KOPT-K1 (cell line): ENCODE measurements around the gene NAT16.
"Not testable (repeated sequence)": the region's sequence is repeated elsewhere in the genome, so short reads cannot be mapped to it uniquely, and the experiment has no call there.

ENCODE experiments used
- H3K27ac ChIP-seq: fragments of 200-600 bp; sonication (generic); 2 replicates; pipeline ENCODE4 v1.5.1; 2016; ENCODE audit warnings: antibody characterized with exemption, mild to moderate bottlenecking, low read depth, low read length; ENCODE audit not compliant: poor library complexity, severe bottlenecking
- H3K36me3 ChIP-seq: fragments of 200-600 bp; sonication (generic); 2 replicates; pipeline ENCODE4 v1.5.1; 2017; ENCODE audit warnings: antibody characterized with exemption, mild to moderate bottlenecking, low read length, moderate library complexity; ENCODE audit not compliant: insufficient read depth
- H3K9me3 ChIP-seq: fragments of 200-600 bp; sonication (generic); 2 replicates; pipeline ENCODE4 v1.5.1; 2017; ENCODE audit warnings: antibody characterized with exemption, low read length, mild to moderate bottlenecking; ENCODE audit not compliant: insufficient read depth, poor library complexity, severe bottlenecking

NAT16 gene

DNA sequence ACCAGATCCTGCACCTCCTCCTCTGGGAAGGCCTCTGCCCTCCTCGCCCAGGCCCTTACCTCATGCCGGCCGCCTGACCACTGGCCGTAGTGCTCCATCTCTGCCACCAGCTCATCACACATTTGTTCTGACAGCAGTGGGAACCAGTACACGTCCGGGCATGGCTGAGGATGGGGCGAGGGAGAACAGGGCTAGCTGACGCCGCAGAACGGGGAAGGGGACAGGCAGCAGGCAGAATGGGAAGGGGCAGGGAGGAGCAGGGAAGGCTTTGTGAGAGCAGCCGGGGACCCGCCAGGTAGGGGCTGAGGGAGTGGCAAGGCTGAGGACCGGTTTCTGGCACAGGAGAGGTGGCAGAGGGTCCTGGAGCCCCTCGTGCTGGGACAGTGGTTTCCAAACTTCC is 28.7 kb upstream of the NAT16 start:
- H3K36me3 ChIP-seq, result no peaks in the 10 kb centered on the region
- no peaks in the 10 kb centered on the region for H3K9me3 ChIP-seq
- no peak overlapping the region for H3K27ac ChIP-seq

- H3K9me3 ChIP-seq, result no peaks in the 10 kb centered on the region
- H3K36me3 ChIP-seq, result no peaks in the 10 kb centered on the region
- H3K27ac ChIP-seq, result no peak overlapping the region
Observed at GRCh38 chr7:101207459-101207858, 27.4 kb upstream of the NAT16 start.

DNA sequence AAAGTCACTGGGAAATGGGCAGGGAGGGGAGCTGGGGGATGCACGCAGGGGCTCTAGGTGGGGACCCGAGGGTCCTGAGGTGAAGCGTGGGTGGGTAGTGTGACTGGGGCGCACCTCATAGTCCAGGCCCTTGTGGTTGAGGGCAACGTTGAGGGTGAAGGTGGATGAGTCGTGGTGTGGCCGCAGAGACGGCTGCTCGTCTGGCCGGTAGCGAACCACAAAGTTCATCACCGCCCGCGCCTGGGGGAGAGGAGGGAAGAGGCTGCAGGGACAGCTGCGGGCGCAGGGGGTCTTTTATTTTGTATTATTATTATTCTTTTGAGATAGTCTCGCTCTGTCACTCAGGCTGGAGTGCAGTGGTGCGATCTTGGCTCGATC is 26.6 kb upstream of the NAT16 start:
- no peaks in the 10 kb centered on the region for H3K9me3 ChIP-seq
- H3K27ac ChIP-seq, result no peak overlapping the region
- no peaks in the 10 kb centered on the region for H3K36me3 ChIP-seq

DNA sequence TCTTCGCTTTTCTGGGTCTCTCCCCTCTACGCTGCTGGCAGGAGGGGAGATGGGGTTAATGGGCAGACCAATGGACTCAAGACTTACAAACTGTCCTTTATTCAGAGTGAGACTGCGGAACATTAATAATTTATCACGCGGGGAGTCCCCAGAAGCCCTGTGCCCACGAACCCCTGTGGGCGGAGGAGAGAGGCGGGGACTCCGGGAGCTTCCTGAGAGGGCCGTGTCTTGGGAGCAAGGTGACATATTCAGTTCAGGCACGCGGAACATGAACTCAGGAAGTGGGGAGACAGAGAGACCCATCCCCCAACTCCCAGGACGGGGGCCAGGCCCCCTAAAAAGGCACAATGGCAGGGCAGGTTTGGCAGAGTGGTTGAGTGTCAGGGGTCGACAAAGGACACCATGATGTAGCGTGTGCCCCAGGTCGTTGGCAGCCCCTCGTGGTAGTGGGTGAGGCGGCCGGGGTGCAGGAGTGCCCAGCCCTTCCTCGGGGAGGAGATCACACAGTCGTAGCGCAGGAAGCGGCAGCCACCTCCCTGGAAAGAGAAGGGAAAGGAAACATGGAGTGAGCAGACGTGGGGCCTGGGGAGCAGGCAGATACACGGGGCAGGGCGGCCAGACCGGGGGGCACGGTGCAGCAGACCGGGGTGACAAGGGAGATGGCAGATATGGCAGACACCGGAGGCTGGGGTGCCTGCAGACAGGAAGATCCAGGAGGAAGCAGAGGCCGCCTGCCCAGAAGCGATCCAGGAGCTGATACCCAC is 26.0 kb upstream of the NAT16 start:
- Histone ChIP-seq H3K27ac (no peak overlapping the region), H3K36me3 (no peaks in the 10 kb centered on the region), H3K9me3 (no peaks in the 10 kb centered on the region)

DNA sequence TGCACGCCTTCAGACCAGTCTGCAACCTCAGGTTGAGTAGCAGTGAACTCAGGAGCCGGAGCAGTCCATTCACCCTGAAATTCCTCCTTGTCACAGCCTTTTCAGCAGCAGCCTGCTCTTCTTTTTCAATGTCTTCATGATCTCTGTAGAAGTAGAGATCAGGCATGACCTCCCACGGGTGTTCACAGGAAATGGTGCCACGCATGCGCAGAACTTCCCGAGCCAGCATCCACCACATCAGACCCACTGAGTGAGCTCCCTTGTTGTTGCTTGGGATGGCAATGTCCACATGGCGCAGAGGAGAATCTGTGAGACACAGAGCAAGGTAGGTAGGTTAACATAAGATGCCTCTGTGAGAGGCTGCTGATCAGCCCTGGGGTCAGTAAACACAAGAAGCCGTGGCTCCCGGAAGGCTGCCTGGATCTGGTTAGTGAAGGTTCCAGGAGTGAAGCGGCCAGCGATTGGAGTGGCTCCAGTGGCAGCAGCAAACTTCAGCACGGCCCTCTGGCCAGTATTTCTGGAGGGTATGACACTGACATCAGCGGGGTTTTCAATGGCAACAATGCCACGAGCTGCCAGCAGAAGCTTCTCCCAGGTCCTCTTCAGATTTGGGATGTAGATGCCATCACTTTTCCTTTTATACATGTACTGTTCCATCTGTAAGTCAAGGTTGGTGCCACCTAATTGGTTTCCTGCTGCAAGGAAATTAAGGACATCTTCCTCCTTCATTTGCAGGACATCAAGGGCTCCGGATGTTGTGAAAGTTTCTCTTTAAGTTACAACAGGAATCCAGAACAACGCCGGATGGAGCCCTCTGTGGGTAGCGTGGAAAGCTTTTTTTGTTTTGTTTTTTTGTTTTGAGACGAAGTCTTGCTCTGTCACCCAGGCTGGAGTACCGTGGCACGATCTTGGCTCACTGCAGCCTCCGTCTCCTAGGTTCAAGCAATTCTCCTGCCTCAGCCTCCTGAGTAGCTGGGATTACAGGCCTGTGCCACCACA is 23.9 kb upstream of the NAT16 start:
- not testable (repeated sequence) for H3K36me3 ChIP-seq

DNA sequence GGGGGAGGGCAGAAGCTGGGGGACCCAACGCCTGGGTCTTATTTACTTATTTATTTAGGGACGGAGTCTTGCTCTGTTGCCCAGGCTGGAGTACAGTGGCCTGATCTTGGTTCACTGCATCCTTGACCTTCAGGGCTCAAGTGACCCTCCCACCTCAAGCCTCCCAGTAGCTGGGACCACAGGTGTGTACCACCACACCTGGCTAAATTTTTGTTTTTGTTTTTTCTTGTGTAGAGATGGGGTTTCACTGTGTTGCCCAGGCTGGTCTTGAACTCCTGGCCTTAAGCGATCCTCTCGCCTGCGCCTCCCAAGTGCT is 22.5 kb upstream of the NAT16 start:
- Histone ChIP-seq H3K9me3 (no peaks in the 10 kb centered on the region), H3K27ac (no peak overlapping the region), H3K36me3 (no peaks in the 10 kb centered on the region)

More for the DNA sequence above, 23.9 kb upstream of the NAT16 start:
- not testable (repeated sequence) for H3K27ac ChIP-seq, H3K9me3 ChIP-seq

DNA sequence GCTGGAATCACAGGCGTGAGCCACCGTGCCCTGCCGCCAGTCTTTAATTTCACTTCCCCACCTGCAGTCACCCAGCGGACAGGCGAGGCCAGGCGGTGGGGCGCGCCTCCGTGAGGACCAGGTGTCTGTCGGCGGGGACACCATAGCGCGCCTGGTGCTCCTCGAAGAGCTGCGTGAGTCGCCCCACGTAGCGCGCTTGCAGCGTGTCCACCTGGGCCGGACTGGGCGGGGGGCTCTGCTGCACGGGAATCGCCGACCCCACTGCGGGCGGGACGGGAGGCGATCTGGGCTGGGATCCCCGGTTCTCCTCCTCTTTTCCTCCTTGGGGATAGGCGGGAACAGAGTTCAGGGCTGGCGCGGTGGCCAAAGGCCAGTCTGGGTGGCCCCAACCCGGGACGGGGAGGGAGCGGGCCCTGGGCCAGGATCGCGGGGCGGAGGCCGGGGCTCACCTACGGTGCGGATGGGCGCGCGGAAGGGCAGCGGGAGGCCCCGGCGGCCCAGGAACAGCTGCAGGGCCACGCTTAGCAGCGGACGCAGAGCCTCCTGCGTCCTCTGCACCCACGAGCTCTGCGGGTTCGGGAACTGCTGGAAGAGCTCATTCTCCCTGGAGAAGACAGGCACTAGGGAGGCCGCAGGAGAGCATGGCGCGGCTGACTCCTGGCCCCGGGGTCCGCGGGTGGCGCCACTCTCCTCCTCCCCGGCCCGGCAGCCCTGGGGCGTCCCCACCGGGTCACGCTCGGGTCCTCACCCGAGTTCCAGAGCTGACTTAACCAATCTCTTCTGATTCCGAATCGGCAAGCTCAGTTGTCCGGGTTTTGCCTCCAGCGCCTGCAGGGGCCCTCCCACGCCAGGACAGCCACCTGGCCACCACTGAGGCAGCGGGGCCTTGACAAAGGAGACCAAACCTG is 21.9 kb upstream of the NAT16 start:
- Histone ChIP-seq H3K27ac (no peak overlapping the region), H3K36me3 (no peaks in the 10 kb centered on the region), H3K9me3 (no peaks in the 10 kb centered on the region)

DNA sequence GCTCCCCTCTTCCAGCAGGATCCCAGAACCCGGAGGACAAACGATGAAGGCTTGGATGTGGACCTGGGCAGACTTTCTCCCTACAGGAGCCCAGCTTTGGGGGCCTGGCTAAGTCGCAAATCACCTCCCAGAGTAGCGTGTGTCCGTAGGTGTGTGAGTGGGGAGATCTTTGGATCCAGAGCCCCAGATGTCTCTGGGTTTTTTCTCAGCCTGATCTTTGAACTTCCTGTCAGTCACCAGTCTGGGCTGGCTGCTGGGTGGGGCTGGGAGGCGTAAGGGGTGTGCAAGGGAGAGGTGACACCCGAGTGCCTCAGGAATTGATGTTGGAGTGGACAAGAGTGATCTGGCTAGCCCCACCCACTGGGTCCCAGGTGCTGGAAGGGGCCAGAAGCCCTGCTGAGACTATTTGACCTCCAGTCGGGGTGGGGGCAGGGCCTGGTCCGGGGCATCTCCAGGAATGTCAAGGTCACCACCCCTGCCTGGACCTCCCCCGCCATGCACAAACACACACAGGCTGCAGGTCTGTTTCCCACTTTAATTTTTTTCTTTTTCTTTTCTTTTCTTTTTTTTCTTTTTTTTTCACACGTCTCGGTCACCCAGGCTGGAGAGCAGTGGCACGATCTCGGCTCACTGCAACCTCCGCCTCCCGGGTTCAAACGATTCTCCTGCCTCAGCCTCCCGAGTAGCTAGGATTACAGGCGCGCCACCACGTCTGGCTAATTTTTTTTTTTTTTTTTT is 20.9 kb upstream of the NAT16 start, which contains the start of gene MOGAT3:
Gene MOGAT3 (minus strand): TSS at position 175 of the 738 bp plus-strand sequence. CDS start 182 bp downstream, outside the sequence.
- Histone ChIP-seq H3K36me3 (no peaks in the 10 kb centered on the region), H3K27ac (no peak within 1 kb of the TSS), H3K9me3 (no peaks in the 10 kb centered on the region)

- Histone ChIP-seq H3K27ac (no peak overlapping the region), H3K36me3 (no peaks in the 10 kb centered on the region), H3K9me3 (no peaks in the 10 kb centered on the region)
Observed at GRCh38 chr7:101200504-101200861, 20.4 kb upstream of the NAT16 start.

DNA sequence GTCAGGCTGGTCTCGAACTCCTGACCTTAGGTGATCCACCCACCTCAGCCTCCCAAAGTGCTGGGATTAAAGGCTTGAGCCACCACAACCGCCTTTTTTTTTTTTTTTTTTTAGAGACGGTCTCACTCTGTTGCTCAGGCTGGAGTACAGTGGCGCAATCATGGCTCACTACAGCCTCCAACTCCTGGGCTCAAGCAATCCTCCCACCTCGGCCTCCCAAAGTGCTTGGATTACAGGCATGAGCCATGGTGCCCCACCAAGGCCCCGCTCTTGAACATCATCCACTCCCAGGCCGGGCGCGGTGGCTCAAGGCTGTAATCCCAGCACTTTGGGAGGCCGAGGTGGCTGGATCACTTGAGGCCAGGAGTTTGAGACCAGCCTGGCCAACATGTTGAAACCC is 19.4 kb upstream of the NAT16 start:
- not testable (repeated sequence) for H3K36me3 ChIP-seq, H3K9me3 ChIP-seq, H3K27ac ChIP-seq

DNA sequence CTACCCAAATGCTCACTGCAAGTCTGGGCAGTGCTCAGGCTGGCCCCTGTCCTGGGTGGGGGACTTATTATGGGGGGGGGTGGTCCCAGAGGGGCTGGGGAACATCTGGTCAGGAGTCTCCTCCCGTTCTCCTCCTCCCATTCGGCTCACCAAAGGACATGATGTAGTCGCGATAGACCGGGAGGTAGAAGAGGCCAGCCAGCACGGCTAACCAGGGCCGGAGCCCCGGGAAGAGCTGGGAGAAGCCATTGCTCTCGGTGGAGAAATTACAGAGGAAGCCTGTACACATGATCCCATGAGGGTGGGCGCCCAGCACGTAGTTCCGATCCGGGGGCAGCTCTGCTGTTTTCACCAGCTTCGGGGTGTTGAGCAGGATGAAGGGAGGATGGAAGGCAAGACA is 18.4 kb upstream of the NAT16 start:
- H3K9me3 ChIP-seq, result no peaks in the 10 kb centered on the region
- H3K36me3 ChIP-seq, result no peaks in the 10 kb centered on the region
- H3K27ac ChIP-seq, result no peak overlapping the region

GRCh38 chr7:101197991-101198390 is 17.9 kb upstream of the NAT16 start:
- Histone ChIP-seq H3K9me3 (no peaks in the 10 kb centered on the region), H3K36me3 (no peaks in the 10 kb centered on the region), H3K27ac (no peak overlapping the region)

- Histone ChIP-seq H3K27ac (no peak overlapping the region), H3K36me3 (no peaks in the 10 kb centered on the region), H3K9me3 (no peaks in the 10 kb centered on the region)
Observed at GRCh38 chr7:101195884-101196283, 15.8 kb upstream of the NAT16 start.

DNA sequence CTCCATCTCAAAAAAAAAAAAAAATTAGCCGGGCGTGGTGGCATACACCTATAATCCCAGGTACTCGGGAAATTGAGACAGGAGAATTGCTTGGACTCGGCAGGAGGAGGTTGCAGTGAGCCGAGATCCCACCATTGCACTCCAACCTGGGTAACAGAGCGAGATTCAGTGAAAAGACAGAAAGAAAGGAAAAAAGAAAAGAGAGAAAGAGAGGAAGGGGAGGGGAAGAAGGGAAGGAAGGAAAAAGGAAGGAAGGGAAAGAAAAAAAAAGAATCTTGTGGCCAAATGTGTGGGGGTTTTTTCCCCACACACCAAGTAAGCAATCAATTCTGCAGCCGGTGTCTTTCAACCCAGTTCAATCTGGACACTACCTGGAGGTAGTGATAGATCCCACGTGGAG is 9.0 kb upstream of the NAT16 start:
- Histone ChIP-seq H3K9me3 (no peaks in the 10 kb centered on the region), H3K27ac (no peak overlapping the region), H3K36me3 (no peaks in the 10 kb centered on the region)
